ENCODE measurements around the gene C9orf50.

Gene C9orf50

GRCh38 chr9:129562514-129562913, 58.4 kb downstream of the C9orf50 start:
- Histone ChIP-seq H3K9me3 (ENCODE audit: severe bottlenecking) (peaks cover 4% of the 10 kb centered on the region), H3K27me3 (ENCODE audit: insufficient read depth, low read depth, severe bottlenecking) (no peaks in the 10 kb centered on the region), H3K36me3 (no peaks in the 10 kb centered on the region), H3K4me3 (ENCODE audit: low read depth, low read length) (no peak overlapping the region), H3K27ac (no peak overlapping the region)
- no peak for TF ChIP-seq CTCF (IDR thresholded peaks at IDR 0.05; ENCODE audit: low read depth, low read length)
- no peak for DNase-seq

All from WERI-Rb-1 (cell line).